ENCODE data around the gene AADACL4.
A peak's percentile ranks its signal among the peaks of the same experiment; 100 is the strongest.

AADACL4 gene

GRCh38 chr1:12597792-12598191 lies 46.1 kb upstream of the AADACL4 start:
- DNase-seq (ENCODE audit: low read depth): no peak
- no peak overlapping the region for H3K4me3 ChIP-seq (ENCODE audit: low read depth, low read length)
- TF ChIP-seq CTCF (IDR thresholded peaks at IDR 0.05; ENCODE audit: low read depth, low read length): no peak
- TF ChIP-seq MYC (IDR thresholded peaks at IDR 0.05; ENCODE audit: low read depth, low read length): no peak
- TF ChIP-seq POLR2A (IDR thresholded peaks at IDR 0.05; ENCODE audit: extremely low read depth, insufficient read length): no peak
- TF ChIP-seq MAX (IDR thresholded peaks at IDR 0.05; ENCODE audit: low read depth, low read length): no peak

GRCh38 chr1:12598974-12599373 lies 44.9 kb upstream of the AADACL4 start:
- DNase-seq (ENCODE audit: low read depth): no peak
- H3K4me3 ChIP-seq (ENCODE audit: low read depth, low read length): no peak overlapping the region
- TF ChIP-seq CTCF (IDR thresholded peaks at IDR 0.05; ENCODE audit: low read depth, low read length) (no peak), POLR2A (IDR thresholded peaks at IDR 0.05; ENCODE audit: extremely low read depth, insufficient read length) (no peak), MAX (IDR thresholded peaks at IDR 0.05; ENCODE audit: low read depth, low read length) (no peak)

GRCh38 chr1:12599657-12600056 lies 44.2 kb upstream of the AADACL4 start:
- DNase-seq (ENCODE audit: low read depth): no peak
- H3K4me3 ChIP-seq (ENCODE audit: low read depth, low read length): no peak overlapping the region
- TF ChIP-seq MYC (IDR thresholded peaks at IDR 0.05; ENCODE audit: low read depth, low read length) (no peak), MAX (IDR thresholded peaks at IDR 0.05; ENCODE audit: low read depth, low read length) (no peak), POLR2A (IDR thresholded peaks at IDR 0.05; ENCODE audit: extremely low read depth, insufficient read length) (no peak), CTCF (IDR thresholded peaks at IDR 0.05; ENCODE audit: low read depth, low read length) (no peak)

GRCh38 chr1:12600335-12600734 lies 43.5 kb upstream of the AADACL4 start:
- no peak for TF ChIP-seq CTCF (IDR thresholded peaks at IDR 0.05; ENCODE audit: low read depth, low read length)
- TF ChIP-seq POLR2A (IDR thresholded peaks at IDR 0.05; ENCODE audit: extremely low read depth, insufficient read length): no peak
- no peak for TF ChIP-seq MYC (IDR thresholded peaks at IDR 0.05; ENCODE audit: low read depth, low read length)
- H3K4me3 ChIP-seq (ENCODE audit: low read depth, low read length): no peak overlapping the region
- no peak for DNase-seq (ENCODE audit: low read depth)

- TF ChIP-seq MYC (IDR thresholded peaks at IDR 0.05; ENCODE audit: low read depth, low read length) (no peak), CTCF (IDR thresholded peaks at IDR 0.05; ENCODE audit: low read depth, low read length) (peak; percentile 63), POLR2A (IDR thresholded peaks at IDR 0.05; ENCODE audit: extremely low read depth, insufficient read length) (no peak), MAX (IDR thresholded peaks at IDR 0.05; ENCODE audit: low read depth, low read length) (0 out of 2 replicates have a peak, but pooled peaks have one; percentile 13)
- H3K4me3 ChIP-seq (ENCODE audit: low read depth, low read length): no peak overlapping the region
- DNase-seq (ENCODE audit: low read depth): peak; percentile 60
These were observed 42.8 kb upstream of the AADACL4 start for GRCh38 chr1:12600880-12601633.
